Effector memory CD4-positive, alpha-beta T cell (primary cell): ENCODE data around the gene SPIN1.
"Not testable (repeated sequence)": the region's sequence is repeated elsewhere in the genome, so short reads cannot be mapped to it uniquely, and the experiment has no call there.

Experiments used
- DNase-seq, 3 donors: peaks; one replicate each; pipeline ENCODE4 v3.0.0-alpha.2; 2020
- H3K27ac ChIP-seq: 2 replicates; pipeline ENCODE4 v1.7.0; 2013; ENCODE audit warnings: mild to moderate bottlenecking, low read length, moderate library complexity; ENCODE audit not compliant: insufficient read depth, poor library complexity, severe bottlenecking
- H3K27me3 ChIP-seq: replicated peaks from 2 replicates; pipeline ENCODE4 v1.7.0; 2013; ENCODE audit warnings: mild to moderate bottlenecking, low read length; ENCODE audit not compliant: insufficient read depth, control insufficient read depth, poor library complexity, severe bottlenecking
- H3K36me3 ChIP-seq: 2 replicates; pipeline ENCODE4 v1.7.0; 2013; ENCODE audit warnings: mild to moderate bottlenecking, low read length, moderate library complexity; ENCODE audit not compliant: control insufficient read depth, insufficient read depth
- H3K4me1 ChIP-seq: 2 replicates; pipeline ENCODE4 v1.7.0; 2013; ENCODE audit warnings: low read length, mild to moderate bottlenecking; ENCODE audit not compliant: control insufficient read depth, insufficient read depth, poor library complexity, severe bottlenecking
- H3K4me3 ChIP-seq: 2 replicates; pipeline ENCODE4 v1.7.0; 2013; ENCODE audit warnings: low read length, low read depth, mild to moderate bottlenecking; ENCODE audit not compliant: insufficient read depth, poor library complexity, severe bottlenecking
- H3K9me3 ChIP-seq: 2 replicates; pipeline ENCODE4 v1.7.0; 2013; ENCODE audit warnings: mild to moderate bottlenecking, low read length, moderate library complexity; ENCODE audit not compliant: control insufficient read depth
- total RNA-seq, 3 donors: gene quantifications; one replicate each; lab custom pipeline; 2026; lab: John Stamatoyannopoulos, UW

SPIN1 gene
- 35.4 to 41.2 (median 36.1) reads per million in 3 donors for total RNA-seq

DNA sequence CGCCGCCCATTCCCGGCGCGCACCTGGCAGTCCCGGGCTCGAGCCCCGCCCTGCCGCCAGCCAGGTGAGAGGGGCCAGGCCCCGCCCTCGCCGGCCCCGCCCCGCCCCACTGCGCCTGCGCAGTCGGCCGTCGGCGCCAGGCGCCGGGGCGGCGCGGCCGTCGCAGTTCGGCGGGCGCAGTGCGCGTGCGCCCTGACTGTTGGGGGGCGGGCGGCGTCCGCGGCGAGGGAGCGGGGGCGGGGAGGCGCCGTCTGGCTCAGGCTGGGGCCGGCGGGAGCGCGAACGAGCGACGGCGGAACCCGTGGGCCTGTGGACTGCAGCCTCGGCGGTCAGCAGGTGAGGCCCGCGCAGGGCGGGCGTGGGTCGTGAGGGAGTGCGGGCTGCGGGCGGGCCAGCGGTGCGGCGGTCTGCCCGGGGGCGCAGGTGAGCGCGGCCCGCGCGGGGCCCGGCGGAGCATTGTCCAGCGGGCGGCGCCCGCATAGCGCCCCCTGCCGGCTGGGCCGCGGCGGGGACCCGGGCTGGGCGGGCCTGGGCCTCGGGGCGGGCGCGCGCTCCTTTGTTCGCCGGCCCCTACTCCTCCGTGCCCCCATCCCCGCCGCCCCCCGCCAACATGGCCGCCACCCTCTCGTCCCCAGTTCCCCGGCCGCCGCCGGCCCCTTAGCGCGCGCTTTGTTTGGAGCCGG is at the start of gene SPIN1:
Gene SPIN1 (plus strand): TSS at position 242 of the 683 bp plus-strand sequence. CDS start 38,096 bp downstream, outside the sequence.
- H3K4me1 ChIP-seq, result peaks cover 9% of the 10 kb centered on the region
- peak within 1 kb of the TSS; percentile 64 for H3K27ac ChIP-seq
- peak; percentile 74 to 76 (median 76) for DNase-seq
- H3K4me3 ChIP-seq, result peak within 1 kb of the TSS; percentile 65
- H3K36me3 ChIP-seq, result no peaks in the 10 kb centered on the region
- H3K27me3 ChIP-seq, result no peaks in the 10 kb centered on the region
- H3K9me3 ChIP-seq, result no peaks in the 10 kb centered on the region

GRCh38 chr9:88339317-88339716 is 48.9 kb upstream of the SPIN1 start:
- Histone ChIP-seq H3K27me3 (no peaks in the 10 kb centered on the region), H3K36me3 (no peaks in the 10 kb centered on the region), H3K9me3 (no peaks in the 10 kb centered on the region), H3K4me1 (no peaks in the 10 kb centered on the region), H3K27ac (no peak overlapping the region), H3K4me3 (no peak overlapping the region)
- no peak for DNase-seq

DNA sequence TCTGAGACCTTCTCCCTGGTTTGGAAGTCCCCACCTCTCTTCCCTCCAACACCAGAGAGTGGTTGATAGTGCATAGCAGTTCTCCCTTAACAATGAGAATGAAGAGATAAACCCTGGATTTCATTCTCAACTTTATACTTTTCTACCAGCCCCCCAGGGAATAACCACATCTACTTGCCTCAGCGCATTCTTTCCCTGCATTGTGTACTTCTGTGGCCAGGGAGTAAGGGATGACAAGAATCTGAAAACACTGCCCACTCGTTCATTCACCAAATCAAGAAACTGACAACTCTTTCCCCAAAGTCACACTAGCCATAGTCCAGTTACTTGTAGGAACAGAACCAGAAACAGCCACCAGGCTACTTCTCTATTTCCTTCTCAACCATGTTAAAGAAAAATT is 46.0 kb upstream of the SPIN1 start:
- no peaks in the 10 kb centered on the region for H3K36me3 ChIP-seq
- no peaks in the 10 kb centered on the region for H3K9me3 ChIP-seq
- H3K27me3 ChIP-seq, result no peaks in the 10 kb centered on the region
- DNase-seq, result no peak
- H3K27ac ChIP-seq, result no peak overlapping the region
- no peak overlapping the region for H3K4me3 ChIP-seq
- no peaks in the 10 kb centered on the region for H3K4me1 ChIP-seq

GRCh38 chr9:88344013-88344412 is 44.2 kb upstream of the SPIN1 start:
- H3K36me3 ChIP-seq, result no peaks in the 10 kb centered on the region
- no peak overlapping the region for H3K27ac ChIP-seq
- no peaks in the 10 kb centered on the region for H3K4me1 ChIP-seq
- no peaks in the 10 kb centered on the region for H3K9me3 ChIP-seq
- no peak for DNase-seq
- no peaks in the 10 kb centered on the region for H3K27me3 ChIP-seq
- no peak overlapping the region for H3K4me3 ChIP-seq

DNA sequence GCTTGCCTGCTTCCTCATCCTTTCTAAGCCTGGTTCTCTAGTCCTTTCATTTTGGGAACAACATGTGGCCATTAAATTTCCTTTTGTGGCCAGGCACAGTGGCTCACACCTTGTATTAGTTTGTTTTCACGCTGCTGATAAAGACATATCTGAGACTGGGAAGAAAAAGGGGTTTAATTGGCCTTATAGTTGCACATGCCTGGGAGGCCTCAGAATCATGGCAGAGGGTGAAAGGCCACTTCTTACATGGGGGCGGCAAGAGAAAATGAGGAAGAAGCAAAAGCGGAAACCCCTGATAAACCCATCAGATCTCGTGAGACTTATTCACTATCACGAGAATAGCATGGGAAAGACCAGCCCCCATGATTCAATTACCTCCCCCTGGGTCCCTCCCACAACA is 37.9 kb upstream of the SPIN1 start:
- not testable (repeated sequence) for H3K36me3 ChIP-seq, H3K9me3 ChIP-seq, H3K4me1 ChIP-seq, H3K27ac ChIP-seq, H3K4me3 ChIP-seq, DNase-seq, H3K27me3 ChIP-seq

- H3K9me3 ChIP-seq, result no peaks in the 10 kb centered on the region
- no peak overlapping the region for H3K4me3 ChIP-seq
- no peak overlapping the region for H3K27ac ChIP-seq
- no peaks in the 10 kb centered on the region for H3K4me1 ChIP-seq
- DNase-seq, result no peak
- H3K27me3 ChIP-seq, result no peaks in the 10 kb centered on the region
- no peaks in the 10 kb centered on the region for H3K36me3 ChIP-seq
These were observed 33.1 kb upstream of the SPIN1 start for GRCh38 chr9:88355166-88355565.

DNA sequence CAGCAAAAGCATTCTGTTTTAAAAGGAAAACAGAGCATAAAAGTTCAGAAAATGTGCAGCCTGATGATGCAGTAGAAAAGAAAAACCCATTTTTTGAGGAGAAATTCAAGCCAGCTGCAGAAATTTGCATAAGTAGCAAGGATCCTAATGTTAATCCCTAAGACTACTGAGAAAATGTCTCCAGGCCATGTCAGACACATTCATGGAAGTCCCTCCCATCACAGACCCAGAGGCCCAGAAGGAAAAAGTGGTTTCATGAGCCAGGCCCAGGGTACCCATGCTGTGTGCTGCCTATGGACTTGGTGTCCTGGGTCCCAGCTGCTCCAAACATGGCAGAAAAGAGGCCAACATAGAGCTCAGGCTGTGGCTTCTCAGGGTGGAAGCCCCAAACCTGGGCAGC is 31.0 kb upstream of the SPIN1 start:
- not testable (repeated sequence) for H3K4me1 ChIP-seq, H3K9me3 ChIP-seq, H3K4me3 ChIP-seq, DNase-seq, H3K27ac ChIP-seq, H3K36me3 ChIP-seq, H3K27me3 ChIP-seq

DNA sequence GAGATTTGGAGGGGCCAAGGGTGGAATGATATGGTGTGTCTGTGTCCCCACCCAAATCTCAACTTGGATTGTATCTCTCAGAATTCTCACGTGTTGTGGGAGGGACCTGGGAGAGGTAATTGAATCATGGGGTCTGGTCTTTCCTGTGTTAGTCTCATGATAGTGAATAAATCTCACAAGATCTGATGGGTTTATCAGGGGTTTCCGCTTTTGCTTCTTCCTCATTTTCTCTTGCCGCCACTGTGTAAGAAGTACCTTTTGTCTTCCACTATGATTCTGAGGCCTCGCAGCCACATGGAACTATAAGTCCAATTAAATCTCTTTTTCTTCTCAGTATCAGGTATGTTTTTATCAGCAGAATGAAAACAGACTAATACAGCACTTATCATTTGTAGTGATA is 29.5 kb upstream of the SPIN1 start:
- no peaks in the 10 kb centered on the region for H3K4me1 ChIP-seq
- H3K4me3 ChIP-seq, result no peak overlapping the region
- DNase-seq, result no peak
- no peak overlapping the region for H3K27ac ChIP-seq
- no peaks in the 10 kb centered on the region for H3K9me3 ChIP-seq
- no peaks in the 10 kb centered on the region for H3K36me3 ChIP-seq
- H3K27me3 ChIP-seq, result no peaks in the 10 kb centered on the region

DNA sequence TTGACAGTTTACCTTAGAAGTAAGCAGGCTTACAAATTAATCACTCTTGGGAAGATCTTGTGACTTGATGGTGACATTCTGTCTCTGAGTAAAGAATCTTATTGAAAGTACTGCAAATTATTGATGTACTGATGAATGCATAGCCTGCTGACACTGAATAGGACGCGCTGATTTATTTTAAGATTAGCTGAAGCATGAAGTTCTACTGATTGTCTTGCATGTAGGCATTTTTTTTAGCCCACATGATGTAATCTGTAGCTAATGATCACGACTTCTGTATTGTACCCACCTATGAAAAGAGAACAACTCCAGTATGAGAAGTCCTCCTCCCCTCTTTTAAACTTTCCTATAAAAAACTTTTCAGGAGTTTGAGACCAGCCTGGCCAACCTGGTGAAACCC is 28.3 kb upstream of the SPIN1 start:
- no peak overlapping the region for H3K27ac ChIP-seq
- no peaks in the 10 kb centered on the region for H3K9me3 ChIP-seq
- no peak overlapping the region for H3K4me3 ChIP-seq
- no peaks in the 10 kb centered on the region for H3K4me1 ChIP-seq
- H3K27me3 ChIP-seq, result no peaks in the 10 kb centered on the region
- no peaks in the 10 kb centered on the region for H3K36me3 ChIP-seq
- no peak for DNase-seq

GRCh38 chr9:88362681-88363080 is 25.6 kb upstream of the SPIN1 start:
- no peaks in the 10 kb centered on the region for H3K27me3 ChIP-seq
- H3K4me3 ChIP-seq, result no peak overlapping the region
- no peaks in the 10 kb centered on the region for H3K36me3 ChIP-seq
- no peaks in the 10 kb centered on the region for H3K9me3 ChIP-seq
- no peak overlapping the region for H3K27ac ChIP-seq
- no peak for DNase-seq
- no peaks in the 10 kb centered on the region for H3K4me1 ChIP-seq
